T-cell (primary cell): ENCODE results near the gene IYD. TPM values are rescaled to one million over a fixed set of nuclear protein-coding genes. Genes with fewer than 3 reads are reported as not detected.

Experiments used
- ATAC-seq, 4 experiments: fragments of 200-7000 bp in 3 of 4; fragments of 150-1000 bp in 1 of 4; cut with Tn5 transposase; replicated peaks in 1 of 4; 1 replicate in 3 of 4; 2 replicates in 1 of 4; pipeline ENCODE4 v1.10.0; 2021; ENCODE audit warnings: moderate library complexity in 3 of 4, mild to moderate bottlenecking in 2 of 4, moderate number of reproducible peaks in 1 of 4
- CTCF ChIA-PET, 2 donors: fragments of 300-600 bp; sonication (Branson Sonifier 250); formaldehyde crosslinking; loops; one replicate each; lab custom pipeline; 2022; ENCODE audit warnings: antibody characterized with exemption in 2 of 2; lab: Charles Lee
- POLR2A ChIA-PET, 2 donors: fragments of 300-600 bp; sonication (Branson Sonifier 250); formaldehyde crosslinking; loops; one replicate each; lab custom pipeline; 2022; ENCODE audit warnings: antibody characterized with exemption in 2 of 2; lab: Charles Lee
- DNase-seq, 35 experiments: peaks; one replicate each; pipeline versions ENCODE4 v3.0.0 to v3.0.0-alpha.2; 2013 to 2023
- H3K27ac ChIP-seq: one replicate; pipeline ENCODE4 v1.5.1; 2013; ENCODE audit warnings: low read length
- H3K27me3 ChIP-seq, 2 experiments: replicated peaks in 1 of 2; 1 replicate in 1 of 2; 2 replicates in 1 of 2; pipeline versions ENCODE4 v1.6.1 to v1.7.0; 2013; ENCODE audit warnings: low read length in 1 of 2, mixed read lengths in 1 of 2; ENCODE audit not compliant: control insufficient read depth in 2 of 2, insufficient read depth in 2 of 2; ENCODE audit errors: extremely low read depth in 1 of 2
- H3K36me3 ChIP-seq, 2 donors: 1 replicate in 1 of 2; 2 replicates in 1 of 2; pipeline versions ENCODE4 v1.6.1 to v1.7.0; 2013; ENCODE audit warnings: low read length in 1 of 2; ENCODE audit not compliant: control insufficient read depth in 2 of 2, insufficient read depth in 1 of 2; ENCODE audit errors: extremely low read depth in 1 of 2
- H3K4me1 ChIP-seq, 2 experiments: 1 replicate in 1 of 2; 2 replicates in 1 of 2; pipeline versions ENCODE4 v1.6.1 to v1.7.0; 2013; ENCODE audit warnings: low read length in 2 of 2, mixed read lengths in 1 of 2; ENCODE audit not compliant: insufficient read depth in 2 of 2, control insufficient read depth in 1 of 2; ENCODE audit errors: extremely low read depth in 1 of 2
- H3K4me3 ChIP-seq, 2 donors: 1 replicate in 1 of 2; 2 replicates in 1 of 2; pipeline versions ENCODE4 v1.5.1 to v1.7.0; 2013; ENCODE audit warnings: mild to moderate bottlenecking in 2 of 2, low read length in 1 of 2, moderate library complexity in 1 of 2; ENCODE audit not compliant: control insufficient read depth in 1 of 2; ENCODE audit errors: extremely low read depth in 1 of 2
- H3K9me3 ChIP-seq: 2 replicates; pipeline ENCODE4 v1.7.0; 2013
- H3K27ac Mint-ChIP-seq, 2 donors: one replicate each; pipeline ENCODE4 v1.8.0; 2020 to 2021; ENCODE audit warnings: mild to moderate bottlenecking in 2 of 2, mixed read lengths in 2 of 2
- H3K27me3 Mint-ChIP-seq, 2 donors: one replicate each; pipeline ENCODE4 v1.8.0; 2021 to 2022; ENCODE audit warnings: mixed read lengths in 2 of 2
- H3K36me3 Mint-ChIP-seq: one replicate; pipeline ENCODE4 v1.8.0; 2021; ENCODE audit warnings: mixed read lengths
- H3K4me1 Mint-ChIP-seq, 3 donors: one replicate each; pipeline ENCODE4 v1.8.0; 2020 to 2022; ENCODE audit warnings: mixed read lengths in 3 of 3, mild to moderate bottlenecking in 1 of 3
- H3K4me3 Mint-ChIP-seq, 3 donors: one replicate each; pipeline ENCODE4 v1.8.0; 2020 to 2022; ENCODE audit warnings: mild to moderate bottlenecking in 3 of 3, mixed read lengths in 3 of 3, moderate library complexity in 3 of 3
- H3K9me3 Mint-ChIP-seq, 3 donors: one replicate each; pipeline ENCODE4 v1.8.0; 2020 to 2022; ENCODE audit warnings: mixed read lengths in 3 of 3
- WGBS: methylation state at CpG from one replicate; pipeline ENCODE4 v1.1.5; 2013; ENCODE audit warnings: missing lambda C conversion rate; ENCODE audit not compliant: insufficient coverage; 5-methylcytosine and 5-hydroxymethylcytosine counted together
- total RNA-seq, 35 experiments: library from RNA in 6 of 35; stranded (reverse) in 6 of 35; fragments of 120-200 nt in 1 of 35; gene quantifications; one replicate each; pipeline versions ENCODE4 v1.2.1 to v1.2.4 and lab custom pipeline; 2013 to 2026

The IYD gene
- total RNA-seq, 5 donors from 2014 or later (not counting 1 experiment from before 2014, with no cell fraction given), result not detected

DNA sequence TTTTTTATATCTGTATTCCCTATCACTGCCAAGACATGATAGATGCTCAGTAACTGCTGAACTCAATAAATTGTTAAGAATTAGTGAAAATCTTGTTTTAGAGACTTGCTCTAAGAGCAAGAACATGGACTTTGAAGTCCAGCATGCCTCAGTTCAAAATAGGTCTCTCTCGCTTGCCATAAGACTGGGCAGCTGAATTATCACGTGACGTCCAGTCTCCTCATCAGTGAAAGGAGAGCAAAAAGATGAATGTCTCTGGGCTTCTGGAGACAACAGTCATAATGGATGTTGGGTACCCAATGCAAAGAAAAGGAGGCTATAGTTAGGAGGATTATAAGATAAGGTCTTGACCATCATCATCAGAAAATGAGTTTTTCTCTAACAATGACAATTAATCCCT lies 82.1 kb downstream of the IYD start:
- 100% methylated on average over 1 of the region's 3 CpGs for WGBS
- Mint-ChIP-seq H3K27me3 (peaks cover 3 to 9% of the 10 kb centered on the region in 2 donors), H3K27ac (no peak overlapping the region), H3K4me1 (no peaks in the 10 kb centered on the region), H3K9me3 (no peaks in the 10 kb centered on the region), H3K36me3 (no peaks in the 10 kb centered on the region), H3K4me3 (no peak overlapping the region)
- Histone ChIP-seq H3K9me3 (no peaks in the 10 kb centered on the region), H3K4me3 (no peak overlapping the region), H3K36me3 (no peaks in the 10 kb centered on the region), H3K4me1 (no peaks in the 10 kb centered on the region), H3K27me3 (peaks cover 0 to 2% of the 10 kb centered on the region in 2 experiments), H3K27ac (no peak overlapping the region)
- DNase-seq (no peak), ATAC-seq (no peak)
- ChIA-PET CTCF (interaction anchor here in 1 of 2 donors (1.0 kb wide), 1 partner anchor 26 kb away, joined by 3 read pairs; no protein-coding TSS in a partner anchor), POLR2A (no interaction called here)

DNA sequence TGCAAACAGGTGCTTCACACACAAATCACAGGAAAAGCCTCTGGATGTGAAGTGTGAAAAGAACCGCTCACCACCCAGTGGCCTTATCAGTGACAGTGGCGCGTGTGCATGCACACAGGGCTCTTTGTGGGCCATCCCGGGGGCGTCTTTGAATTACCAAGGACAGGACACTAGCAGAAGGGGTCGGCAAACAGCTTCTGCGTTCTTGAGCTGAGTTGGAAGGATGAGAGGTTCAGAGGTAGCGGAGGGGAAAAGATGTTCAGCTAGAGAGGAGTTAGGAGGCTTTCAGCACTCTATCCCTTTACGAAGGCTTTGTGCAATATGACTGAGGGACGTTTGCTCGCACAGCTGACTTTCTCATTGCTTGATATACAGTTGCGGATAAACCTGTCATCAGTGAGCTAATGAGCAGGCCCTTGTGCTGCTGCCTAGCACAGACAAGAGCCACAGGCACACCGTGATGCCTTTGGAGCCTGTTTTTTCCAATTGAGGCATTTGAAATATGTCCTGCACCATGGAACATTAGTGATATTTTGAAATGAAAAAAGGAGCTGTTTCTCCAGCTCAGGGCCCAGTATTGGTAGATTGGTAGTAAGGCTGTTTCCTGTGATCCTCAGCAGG lies 83.1 kb downstream of the IYD start:
- H3K36me3 ChIP-seq, result no peaks in the 10 kb centered on the region
- no peaks in the 10 kb centered on the region for H3K9me3 ChIP-seq
- H3K27me3 Mint-ChIP-seq, result peaks cover 3 to 4% of the 10 kb centered on the region in 2 donors
- H3K9me3 Mint-ChIP-seq, result no peaks in the 10 kb centered on the region
- ChIA-PET POLR2A (no interaction called here), CTCF (interaction anchor here in 1 of 2 donors (0.5 kb wide), 1 partner anchor 1971 kb away, joined by 3 read pairs; no protein-coding TSS in a partner anchor)
- ATAC-seq (no peak), DNase-seq (no peak)
- H3K36me3 Mint-ChIP-seq, result no peaks in the 10 kb centered on the region
- no peak overlapping the region for H3K27ac ChIP-seq
- H3K4me1 Mint-ChIP-seq, result no peaks in the 10 kb centered on the region
- no peak overlapping the region for H3K4me3 ChIP-seq
- WGBS, result 86% methylated on average over 11 of the region's 13 CpGs
- peaks cover 0 to 2% of the 10 kb centered on the region in 2 experiments for H3K27me3 ChIP-seq
- H3K27ac Mint-ChIP-seq, result no peak overlapping the region
- no peak overlapping the region for H3K4me3 Mint-ChIP-seq
- H3K4me1 ChIP-seq, result no peaks in the 10 kb centered on the region

DNA sequence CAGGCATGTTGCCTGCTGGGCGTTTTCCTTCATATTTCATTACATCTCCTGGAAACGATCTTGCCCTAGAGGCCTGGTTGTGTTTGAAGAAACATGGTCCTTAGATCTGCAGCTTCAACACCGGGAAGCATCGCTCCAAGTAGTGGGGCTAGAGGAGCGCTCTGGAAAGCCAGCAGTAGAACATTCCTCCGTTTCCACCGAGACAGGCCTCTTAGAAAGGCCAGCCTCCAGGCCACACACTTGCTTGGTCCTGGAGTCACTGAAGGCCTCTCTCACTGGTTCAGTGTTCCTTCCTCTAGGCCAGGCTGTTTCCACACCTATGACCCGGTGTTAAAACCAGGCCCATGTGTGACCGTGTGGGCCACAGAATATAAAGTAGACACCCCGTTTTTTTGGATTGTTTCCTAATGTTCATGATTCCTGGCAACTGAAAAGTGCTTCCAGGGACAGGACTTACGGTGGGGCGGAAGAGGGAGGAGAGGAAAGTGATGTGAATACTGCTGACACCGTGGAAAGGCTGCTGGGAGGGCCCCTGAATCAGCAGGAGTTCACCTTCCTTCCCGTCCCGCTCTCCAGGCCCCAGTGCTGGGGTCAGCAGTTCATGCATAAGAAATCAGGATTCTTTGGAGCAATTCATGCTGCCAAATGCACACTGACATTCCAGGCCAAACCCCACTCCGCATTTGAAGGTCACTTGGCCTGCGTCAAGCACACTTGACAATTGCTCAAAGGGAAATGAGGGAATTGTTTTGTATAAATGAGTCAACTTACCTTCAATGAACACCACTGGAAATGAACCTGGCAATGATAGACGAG lies 83.8 kb downstream of the IYD start:
- no peaks in the 10 kb centered on the region for H3K9me3 Mint-ChIP-seq
- POLR2A ChIA-PET, result no interaction called here
- CTCF ChIA-PET, result interaction anchor here in 1 of 2 donors (0.5 kb wide), 1 partner anchor 1972 kb away, joined by 3 read pairs; no protein-coding TSS in a partner anchor

DNA sequence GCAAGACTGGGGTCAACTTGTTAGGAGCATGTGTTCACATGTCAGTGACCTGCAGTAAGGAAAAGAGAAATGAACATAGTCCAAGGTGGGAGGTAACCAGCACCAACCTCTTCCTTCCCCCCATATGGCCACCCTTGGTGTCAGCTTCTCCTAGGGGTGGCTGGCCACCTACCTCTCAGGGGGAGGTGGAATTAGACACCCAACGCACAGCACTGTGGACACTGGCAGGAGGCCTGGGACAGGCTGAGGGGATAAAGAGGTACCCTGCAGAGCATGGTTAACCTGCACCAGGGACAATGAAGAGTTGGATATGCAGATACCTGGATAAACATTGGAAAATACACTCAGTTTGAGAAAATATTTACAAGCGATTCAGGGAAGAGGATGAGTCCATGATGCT lies 84.5 kb downstream of the IYD start:
- ATAC-seq (no peak), DNase-seq (no peak)
- H3K4me3 Mint-ChIP-seq, result no peak overlapping the region
- POLR2A ChIA-PET, result no interaction called here
- Histone ChIP-seq H3K4me3 (no peak overlapping the region), H3K4me1 (no peaks in the 10 kb centered on the region), H3K36me3 (no peaks in the 10 kb centered on the region), H3K27me3 (peaks cover 0 to 2% of the 10 kb centered on the region in 2 experiments), H3K27ac (no peak overlapping the region), H3K9me3 (no peaks in the 10 kb centered on the region)
- WGBS, result 100% methylated on average over 1 of the region's 2 CpGs
- no peaks in the 10 kb centered on the region for H3K9me3 Mint-ChIP-seq
- CTCF ChIA-PET, result no interaction called here
- peaks cover 3 to 4% of the 10 kb centered on the region in 2 donors for H3K27me3 Mint-ChIP-seq
- H3K36me3 Mint-ChIP-seq, result no peaks in the 10 kb centered on the region
- H3K4me1 Mint-ChIP-seq, result no peaks in the 10 kb centered on the region
- H3K27ac Mint-ChIP-seq, result no peak overlapping the region

More for the DNA sequence above, 83.8 kb downstream of the IYD start:
- Histone ChIP-seq H3K9me3 (no peaks in the 10 kb centered on the region), H3K27me3 (peaks cover 0 to 2% of the 10 kb centered on the region in 2 experiments), H3K36me3 (no peaks in the 10 kb centered on the region), H3K4me3 (no peak overlapping the region), H3K4me1 (no peaks in the 10 kb centered on the region), H3K27ac (no peak overlapping the region)
- Mint-ChIP-seq H3K27ac (no peak overlapping the region), H3K4me3 (no peak overlapping the region), H3K27me3 (peaks cover 3 to 4% of the 10 kb centered on the region in 2 donors), H3K4me1 (no peaks in the 10 kb centered on the region), H3K36me3 (no peaks in the 10 kb centered on the region)
- DNase-seq (no peak), ATAC-seq (no peak)
- 82% methylated on average over 12 of the region's 18 CpGs for WGBS

Other genes starting within 250 kb of the IYD start
- not detected for gene PPP1R14C, start 226.0 kb upstream of the IYD start, total RNA-seq
- gene PLEKHG1, start 230.9 kb downstream of the IYD start, total RNA-seq, result 10 to 100 TPM in 1 of 5 donors, 1 to 10 TPM in 4; 2.5 to 18.4 (median 5.4) TPM